Measurements from ENCODE around the gene TSLP.

Gene TSLP

GRCh38 chr5:111071413-111071812, at the start of gene TSLP:
Gene TSLP, plus strand, starts transcription at chr5:111071713. Its CDS starts 178 bp downstream, at chr5:111071891.
- no peak for DNase-seq

GRCh38 chr5:111022301-111022700, 49.2 kb upstream of the TSLP start:
- no peak for DNase-seq

DNA sequence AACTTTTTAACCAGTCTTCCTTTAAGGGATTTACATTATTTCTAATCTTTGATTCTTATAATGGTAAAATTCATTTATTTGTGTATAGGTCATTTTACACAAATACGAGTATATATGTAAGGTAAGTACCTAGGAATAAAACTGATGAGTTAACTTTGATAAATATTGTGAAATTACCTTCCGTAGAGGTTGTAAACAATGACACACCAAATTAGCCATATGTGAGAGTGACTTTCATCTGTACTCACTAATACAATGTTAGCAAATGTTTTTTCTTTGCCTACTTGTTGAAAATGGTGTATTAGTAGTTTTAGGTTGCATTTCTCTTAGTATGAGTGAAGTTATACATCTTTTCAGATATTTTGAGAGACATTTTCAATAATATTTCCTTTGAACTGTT, 42.6 kb upstream of the TSLP start:
- DNase-seq: no peak

DNA sequence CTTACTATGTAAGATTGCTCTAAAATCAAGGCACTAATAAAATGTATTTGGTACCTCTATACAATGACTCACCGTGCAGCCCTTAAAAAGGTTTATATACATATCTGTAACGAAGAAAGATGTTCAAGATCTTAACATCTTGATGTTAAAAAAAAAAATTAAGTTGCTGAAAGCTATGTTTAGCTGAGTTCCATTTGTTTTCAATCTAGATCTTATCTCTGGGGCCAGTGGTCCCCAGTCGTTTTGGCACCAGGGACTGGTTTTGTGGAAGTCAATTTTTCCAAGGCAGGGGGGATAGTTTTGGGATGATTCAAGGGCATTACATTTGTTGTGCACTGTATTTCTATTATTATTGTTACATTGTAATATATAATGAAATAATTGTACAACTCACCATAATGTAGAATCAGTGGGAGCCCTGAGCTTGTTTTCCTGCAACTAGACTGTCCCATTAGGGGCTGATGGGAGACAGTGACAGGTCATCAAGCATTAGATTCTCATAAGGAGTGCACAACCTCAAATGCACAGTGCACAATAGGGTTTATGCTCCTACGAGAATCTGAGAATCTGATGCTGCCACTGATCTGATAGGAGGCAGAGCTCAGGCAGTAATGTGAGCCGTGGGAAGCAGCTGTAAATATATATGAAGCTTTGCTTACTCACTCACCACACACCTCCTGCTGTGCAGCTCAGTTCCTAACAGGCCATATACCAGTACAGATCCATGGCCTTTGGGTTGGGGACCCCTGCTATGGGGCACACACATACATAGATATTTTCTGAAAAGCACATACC, 27.6 kb upstream of the TSLP start:
- peak; percentile 77 for DNase-seq

GRCh38 chr5:111058064-111058463, 13.4 kb upstream of the TSLP start:
- no peak for DNase-seq

- DNase-seq: no peak
These were observed 11.3 kb upstream of the TSLP start for GRCh38 chr5:111060169-111060568.

DNA sequence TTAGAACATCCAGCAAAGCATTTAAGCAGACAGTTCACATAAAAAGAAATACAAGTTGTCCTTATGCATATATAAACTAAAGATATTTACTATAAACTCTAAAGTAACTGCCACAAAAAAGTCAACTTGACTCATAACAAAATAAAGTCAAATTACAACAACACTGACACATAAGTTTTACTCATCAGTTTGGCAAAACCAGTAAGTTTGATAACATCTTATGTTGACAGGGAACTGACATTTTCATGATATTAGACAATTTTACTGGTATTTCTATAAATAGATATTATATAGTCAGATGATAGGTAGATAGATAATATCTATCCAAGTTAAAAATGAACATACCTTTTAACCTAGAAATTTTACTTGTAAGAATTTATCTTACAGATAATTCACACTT, 9.9 kb upstream of the TSLP start:
- peak; percentile 37 for DNase-seq

GRCh38 chr5:111063709-111064322, 7.7 kb upstream of the TSLP start:
- DNase-seq: no peak

DNA sequence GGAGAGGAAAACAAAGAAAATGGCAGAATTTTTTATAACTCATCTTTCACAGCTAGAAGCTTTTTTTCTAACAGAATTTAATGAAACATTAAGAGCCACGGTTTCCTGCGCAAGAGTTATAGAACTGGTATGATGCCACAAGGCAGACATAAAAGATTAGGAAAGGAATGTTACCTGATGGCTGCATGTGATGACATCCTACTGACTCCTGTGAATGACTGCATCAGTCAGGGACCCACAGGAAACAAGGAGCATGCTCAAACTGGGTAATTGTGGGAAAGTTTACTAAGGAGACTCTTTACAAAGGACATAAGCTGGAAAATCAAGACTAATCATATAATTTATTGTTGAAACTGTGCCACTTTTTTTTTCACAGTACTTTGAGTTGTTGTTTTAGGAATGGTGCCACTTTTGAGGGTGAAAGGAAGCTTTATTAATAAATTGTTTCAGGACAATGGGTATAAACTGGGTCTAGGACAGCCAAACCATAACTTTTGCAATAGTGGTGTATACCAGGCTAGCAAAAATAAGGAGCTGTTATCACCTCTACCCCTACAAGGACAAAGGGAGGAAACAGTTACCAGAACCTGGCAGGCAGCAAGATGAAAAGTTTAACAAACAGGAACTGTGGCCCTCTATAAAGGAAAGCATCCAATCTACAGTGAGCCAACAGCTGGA, 5.1 kb upstream of the TSLP start:
- no peak for DNase-seq

DNA sequence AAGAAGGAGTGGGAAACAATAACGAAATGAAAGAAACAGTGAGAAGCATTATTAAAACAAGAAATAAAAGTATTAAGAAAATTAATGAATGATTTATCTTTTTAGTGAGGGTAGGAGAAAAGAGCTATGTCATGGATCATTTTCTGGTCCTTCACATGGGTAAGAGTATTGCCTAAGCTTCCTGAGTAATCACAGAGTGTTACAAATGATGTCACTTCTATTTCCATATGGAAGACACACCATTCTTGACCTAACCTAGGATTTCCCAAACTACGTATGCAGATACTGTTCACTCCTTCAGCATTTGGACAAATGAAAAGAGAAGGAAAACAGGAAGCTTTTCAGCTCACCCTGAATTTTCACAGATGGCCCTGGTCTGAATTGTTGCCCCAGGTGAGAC, 3.3 kb upstream of the TSLP start:
- DNase-seq: peak; percentile 76

DNA sequence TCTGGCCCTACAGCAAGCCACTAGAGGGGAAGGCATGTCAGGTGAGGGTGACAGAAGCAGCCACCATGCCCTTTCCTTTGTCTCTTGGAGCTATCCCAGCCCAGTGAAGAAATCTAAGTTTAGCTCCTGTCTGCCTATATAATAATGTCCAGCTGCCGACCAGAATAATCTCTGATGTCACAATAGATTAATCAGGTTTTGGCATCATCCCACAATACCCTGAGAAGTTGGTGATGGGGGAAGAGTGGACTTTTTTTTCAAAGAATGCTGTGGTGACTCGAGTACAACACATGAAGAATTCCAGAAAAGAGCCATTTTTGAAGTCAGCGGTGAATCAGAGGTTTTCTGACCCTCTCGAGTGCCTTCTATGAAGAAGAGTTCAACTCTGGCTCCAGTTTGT, 1.7 kb upstream of the TSLP start:
- peak; percentile 70 for DNase-seq

GRCh38 chr5:111070272-111071134, 1.0 kb upstream of the TSLP start:
- DNase-seq: no peak

- DNase-seq: peak; percentile 53
These were observed 1.6 kb downstream of the TSLP start for GRCh38 chr5:111072949-111073682.

DNA sequence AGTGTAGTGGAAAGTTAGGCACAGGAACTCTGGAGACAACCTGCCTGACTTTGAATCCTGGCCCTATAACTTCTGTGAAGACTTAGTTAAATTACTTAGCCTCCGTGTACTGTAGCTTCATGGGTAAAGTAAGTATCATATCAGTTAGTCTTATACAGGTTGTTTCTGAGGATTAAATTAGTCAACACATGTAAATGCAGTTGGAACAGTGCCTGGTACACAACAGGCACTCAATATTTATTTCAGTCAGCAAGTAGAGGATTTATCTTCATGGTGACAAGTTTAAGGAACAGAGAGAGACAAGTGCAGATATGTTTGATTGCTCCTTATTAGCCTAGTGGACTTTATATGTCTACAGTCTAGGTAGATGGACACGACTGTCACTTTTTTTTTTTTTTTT, 2.7 kb downstream of the TSLP start:
- DNase-seq: no peak

GRCh38 chr5:111075520-111075919, 4.0 kb downstream of the TSLP start:
- DNase-seq: peak; percentile 98

- peak; percentile 28 for DNase-seq
These were observed 4.6 kb downstream of the TSLP start for GRCh38 chr5:111076091-111076490.

DNA sequence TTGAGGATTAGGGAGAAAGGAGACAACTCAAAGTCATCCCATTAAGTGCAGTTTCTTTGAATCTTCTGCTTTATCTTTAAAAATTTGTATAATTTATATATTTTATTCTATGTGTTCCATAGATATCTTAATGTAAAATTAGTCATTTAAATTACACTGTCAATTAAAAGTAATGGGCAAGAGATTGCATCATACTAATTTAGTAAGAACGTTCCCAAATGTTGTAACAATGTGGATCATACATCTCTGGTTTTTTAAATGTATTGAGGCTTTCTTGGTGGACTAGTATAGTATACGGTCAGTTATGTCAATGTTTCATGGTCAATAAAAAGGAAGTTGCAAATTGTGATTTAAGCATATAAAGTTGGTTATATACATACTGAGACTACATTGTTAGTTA, 6.2 kb downstream of the TSLP start:
- no peak for DNase-seq

DNA sequence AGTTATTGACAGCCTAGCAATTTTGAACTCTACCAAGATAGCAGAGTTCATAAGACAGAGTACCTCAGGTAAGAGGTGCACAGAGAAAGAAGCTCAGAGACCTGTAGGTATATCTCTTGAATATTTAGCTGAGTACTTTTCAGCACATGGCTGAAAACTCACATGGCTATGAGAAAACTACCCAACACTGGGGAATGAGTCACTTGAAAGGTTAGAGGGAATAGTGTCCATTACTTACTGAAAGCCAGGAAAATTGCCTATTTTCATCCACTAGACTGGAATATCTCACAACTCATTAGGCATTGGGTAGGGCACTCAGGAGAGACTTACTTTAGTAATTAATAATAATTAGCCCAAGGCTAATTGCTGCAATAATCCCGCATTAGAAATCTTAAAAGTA, 8.3 kb downstream of the TSLP start:
- peak; percentile 25 for DNase-seq

DNA sequence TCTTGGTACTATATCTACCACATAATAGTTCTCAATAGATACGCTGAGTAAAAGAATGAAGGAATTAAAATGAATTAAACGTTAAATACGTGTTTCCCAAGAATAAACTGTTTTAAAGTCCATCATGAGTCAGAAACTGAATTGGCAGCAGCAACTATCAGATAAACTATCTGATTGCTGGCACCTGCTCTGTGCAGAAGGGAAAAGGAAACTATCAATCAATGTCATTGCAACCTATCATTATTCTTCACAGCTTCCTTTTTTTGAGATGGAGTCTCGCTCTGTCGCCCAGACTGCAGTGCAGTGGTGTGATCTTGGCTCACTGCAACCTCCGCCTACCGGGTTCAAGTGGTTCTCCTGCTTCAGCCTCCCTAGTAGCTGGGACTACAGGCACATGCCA, 11.8 kb downstream of the TSLP start:
- no peak for DNase-seq

- peak; percentile 93 for DNase-seq
These were observed 20.7 kb downstream of the TSLP start, which contains the start of gene WDR36 for GRCh38 chr5:111092062-111092853. Gene WDR36, plus strand, starts transcription at chr5:111092348. Its CDS starts 109 bp downstream, at chr5:111092457.

DNA sequence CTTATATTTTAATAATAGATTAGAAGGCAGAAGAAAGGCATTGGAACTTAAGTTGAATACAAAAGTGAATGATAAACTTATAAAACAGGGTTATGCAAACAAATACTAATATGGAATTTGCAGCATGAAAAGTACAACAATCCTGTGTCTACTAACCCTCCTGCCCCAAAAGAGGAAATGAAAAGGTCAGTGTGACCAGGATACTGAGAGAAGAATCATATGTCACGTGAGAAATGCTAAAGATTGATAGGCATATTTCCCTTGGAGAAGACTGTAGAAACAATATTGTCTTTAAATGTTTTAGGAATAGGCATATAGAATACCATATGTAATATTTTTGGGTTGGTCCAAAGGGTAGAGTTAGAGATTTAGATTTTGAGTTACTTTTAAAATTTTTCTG, 24.5 kb downstream of the TSLP start:
- DNase-seq: no peak

All from HCEC 1CT (cell line).